ENCODE results near the gene TICAM1. TPM values are rescaled to one million over a fixed set of nuclear protein-coding genes. Genes with fewer than 3 reads are reported as not detected.

Gene TICAM1
- total and polyA plus RNA-seq, 2 of the 13 experiments (the other 11 are each of a cell fraction or from before 2014, with no cell fraction given): 0.33 to 0.95 TPM

DNA sequence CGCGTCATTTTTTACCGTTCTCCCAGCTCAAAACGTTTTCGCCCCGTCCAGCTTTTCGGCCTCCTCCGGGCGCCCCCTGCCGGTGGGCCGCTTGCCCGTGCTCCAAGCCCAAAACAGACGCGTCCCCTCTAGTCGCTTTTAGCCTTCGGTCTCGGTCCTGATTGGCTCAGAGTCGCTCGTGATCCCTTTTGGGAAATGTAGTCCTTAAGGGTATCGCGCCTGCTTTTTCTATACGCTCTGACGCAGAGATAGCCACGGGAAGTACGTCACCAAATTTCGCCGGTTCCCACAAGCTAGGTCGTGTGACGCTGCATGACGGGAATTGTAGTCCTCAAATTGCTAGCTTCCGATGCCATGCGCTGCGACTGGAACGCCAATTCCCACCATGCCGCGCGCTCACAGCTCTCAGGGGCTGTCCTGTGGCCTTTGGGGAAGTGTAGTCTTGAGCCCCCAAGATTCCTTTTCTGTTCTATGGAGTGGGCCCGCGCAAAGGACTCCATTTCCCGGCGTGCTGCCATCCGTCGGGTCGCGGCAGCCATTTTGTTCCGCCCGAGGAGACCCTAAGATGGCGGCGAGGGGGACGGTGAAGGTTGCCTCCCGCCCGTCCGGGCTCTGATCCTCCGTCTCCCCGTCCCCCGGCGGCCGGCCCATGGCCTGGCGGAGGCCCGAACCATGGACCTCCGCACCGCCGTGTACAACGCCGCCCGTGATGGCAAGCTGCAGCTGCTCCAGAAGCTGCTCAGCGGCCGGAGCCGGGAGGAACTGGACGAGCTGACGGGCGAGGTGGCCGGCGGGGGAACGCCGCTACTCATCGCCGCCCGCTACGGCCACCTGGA, 40.1 kb downstream of the TICAM1 start, which contains the start of gene FEM1A (continued):
- TF ChIP-seq, protein P1, sequence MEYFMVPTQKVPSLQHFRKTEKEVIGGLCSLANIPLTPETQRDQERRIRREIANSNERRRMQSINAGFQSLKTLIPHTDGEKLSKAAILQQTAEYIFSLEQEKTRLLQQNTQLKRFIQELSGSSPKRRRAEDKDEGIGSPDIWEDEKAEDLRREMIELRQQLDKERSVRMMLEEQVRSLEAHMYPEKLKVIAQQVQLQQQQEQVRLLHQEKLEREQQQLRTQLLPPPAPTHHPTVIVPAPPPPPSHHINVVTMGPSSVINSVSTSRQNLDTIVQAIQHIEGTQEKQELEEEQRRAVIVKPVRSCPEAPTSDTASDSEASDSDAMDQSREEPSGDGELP (IDR thresholded peaks at IDR 0.05; ENCODE audit: borderline replicate concordance, low read depth): no peak; the same call in 1 of the 2 replicates
- TF ChIP-seq ZNF552 (CRISPR knock-in tag; IDR thresholded peaks at IDR 0.05; ENCODE audit: borderline replicate concordance): no peak
- no peak for TF ChIP-seq RELA (CRISPR knock-in tag; IDR thresholded peaks at IDR 0.05)
- no peak for TF ChIP-seq ZNF121 (CRISPR knock-in tag; IDR thresholded peaks at IDR 0.05)
- TF ChIP-seq GTF2F1 (IDR thresholded peaks at IDR 0.05; ENCODE audit: low read length): no peak
- no peak for TF ChIP-seq ZNF674 (CRISPR knock-in tag; IDR thresholded peaks at IDR 0.05; ENCODE audit: low read depth)
- TF ChIP-seq, protein P2, sequence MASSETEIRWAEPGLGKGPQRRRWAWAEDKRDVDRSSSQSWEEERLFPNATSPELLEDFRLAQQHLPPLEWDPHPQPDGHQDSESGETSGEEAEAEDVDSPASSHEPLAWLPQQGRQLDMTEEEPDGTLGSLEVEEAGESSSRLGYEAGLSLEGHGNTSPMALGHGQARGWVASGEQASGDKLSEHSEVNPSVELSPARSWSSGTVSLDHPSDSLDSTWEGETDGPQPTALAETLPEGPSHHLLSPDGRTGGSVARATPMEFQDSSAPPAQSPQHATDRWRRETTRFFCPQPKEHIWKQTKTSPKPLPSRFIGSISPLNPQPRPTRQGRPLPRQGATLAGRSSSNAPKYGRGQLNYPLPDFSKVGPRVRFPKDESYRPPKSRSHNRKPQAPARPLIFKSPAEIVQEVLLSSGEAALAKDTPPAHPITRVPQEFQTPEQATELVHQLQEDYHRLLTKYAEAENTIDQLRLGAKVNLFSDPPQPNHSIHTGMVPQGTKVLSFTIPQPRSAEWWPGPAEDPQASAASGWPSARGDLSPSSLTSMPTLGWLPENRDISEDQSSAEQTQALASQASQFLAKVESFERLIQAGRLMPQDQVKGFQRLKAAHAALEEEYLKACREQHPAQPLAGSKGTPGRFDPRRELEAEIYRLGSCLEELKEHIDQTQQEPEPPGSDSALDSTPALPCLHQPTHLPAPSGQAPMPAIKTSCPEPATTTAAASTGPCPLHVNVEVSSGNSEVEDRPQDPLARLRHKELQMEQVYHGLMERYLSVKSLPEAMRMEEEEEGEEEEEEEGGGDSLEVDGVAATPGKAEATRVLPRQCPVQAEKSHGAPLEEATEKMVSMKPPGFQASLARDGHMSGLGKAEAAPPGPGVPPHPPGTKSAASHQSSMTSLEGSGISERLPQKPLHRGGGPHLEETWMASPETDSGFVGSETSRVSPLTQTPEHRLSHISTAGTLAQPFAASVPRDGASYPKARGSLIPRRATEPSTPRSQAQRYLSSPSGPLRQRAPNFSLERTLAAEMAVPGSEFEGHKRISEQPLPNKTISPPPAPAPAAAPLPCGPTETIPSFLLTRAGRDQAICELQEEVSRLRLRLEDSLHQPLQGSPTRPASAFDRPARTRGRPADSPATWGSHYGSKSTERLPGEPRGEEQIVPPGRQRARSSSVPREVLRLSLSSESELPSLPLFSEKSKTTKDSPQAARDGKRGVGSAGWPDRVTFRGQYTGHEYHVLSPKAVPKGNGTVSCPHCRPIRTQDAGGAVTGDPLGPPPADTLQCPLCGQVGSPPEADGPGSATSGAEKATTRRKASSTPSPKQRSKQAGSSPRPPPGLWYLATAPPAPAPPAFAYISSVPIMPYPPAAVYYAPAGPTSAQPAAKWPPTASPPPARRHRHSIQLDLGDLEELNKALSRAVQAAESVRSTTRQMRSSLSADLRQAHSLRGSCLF (CRISPR knock-in tag; IDR thresholded peaks at IDR 0.05; ENCODE audit: borderline replicate concordance): no peak
- TF ChIP-seq AKAP8 (CRISPR knock-in tag; IDR thresholded peaks at IDR 0.05): no peak; the same call in 1 of the 2 replicates
- TF ChIP-seq HNRNPH1 (optimal IDR thresholded peaks at IDR 0.05; ENCODE audit: low read depth, low read length): no peak
- no peak for TF ChIP-seq ZNF841 (CRISPR knock-in tag; IDR thresholded peaks at IDR 0.05; ENCODE audit: borderline replicate concordance)
- TF ChIP-seq NFATC3 (CRISPR knock-in tag; IDR thresholded peaks at IDR 0.05): 0 out of 2 replicates have a peak, but pooled peaks have one; percentile 37
- TF ChIP-seq ZSCAN29 (CRISPR knock-in tag; conservative IDR thresholded peaks at IDR 0.05): no peak
- peak; percentile 37 for TF ChIP-seq RBM39 (IDR thresholded peaks at IDR 0.05; ENCODE audit: low read depth, low read length, poor library complexity, severe bottlenecking)
- no peak for TF ChIP-seq ZNF850 (CRISPR knock-in tag; conservative IDR thresholded peaks at IDR 0.05)
- TF ChIP-seq PHF8 (CRISPR knock-in tag; IDR thresholded peaks at IDR 0.05): peak; percentile 97
- TF ChIP-seq, protein P3, sequence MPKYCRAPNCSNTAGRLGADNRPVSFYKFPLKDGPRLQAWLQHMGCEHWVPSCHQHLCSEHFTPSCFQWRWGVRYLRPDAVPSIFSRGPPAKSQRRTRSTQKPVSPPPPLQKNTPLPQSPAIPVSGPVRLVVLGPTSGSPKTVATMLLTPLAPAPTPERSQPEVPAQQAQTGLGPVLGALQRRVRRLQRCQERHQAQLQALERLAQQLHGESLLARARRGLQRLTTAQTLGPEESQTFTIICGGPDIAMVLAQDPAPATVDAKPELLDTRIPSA (CRISPR knock-in tag; IDR thresholded peaks at IDR 0.05; ENCODE audit: borderline replicate concordance): no peak; the same call in 1 of the 2 replicates
- 0 out of 2 replicates have a peak, but pooled peaks have one; percentile 38 for TF ChIP-seq ZFP36L1 (CRISPR knock-in tag; IDR thresholded peaks at IDR 0.05)
- TF ChIP-seq KAT8 (CRISPR knock-in tag; IDR thresholded peaks at IDR 0.05): peak; percentile 99
- no peak for TF ChIP-seq ZNF550 (CRISPR knock-in tag; IDR thresholded peaks at IDR 0.05; ENCODE audit: borderline replicate concordance)
- TF ChIP-seq CCAR2 (optimal IDR thresholded peaks at IDR 0.05; ENCODE audit: low read depth, low read length): no peak
- peak; percentile 99 for TF ChIP-seq NR2C2 (CRISPR knock-in tag; IDR thresholded peaks at IDR 0.05; ENCODE audit: borderline replicate concordance)

Measured in HepG2 (cell line).